ENCODE results near the gene DAPK1.

Gene DAPK1

DNA sequence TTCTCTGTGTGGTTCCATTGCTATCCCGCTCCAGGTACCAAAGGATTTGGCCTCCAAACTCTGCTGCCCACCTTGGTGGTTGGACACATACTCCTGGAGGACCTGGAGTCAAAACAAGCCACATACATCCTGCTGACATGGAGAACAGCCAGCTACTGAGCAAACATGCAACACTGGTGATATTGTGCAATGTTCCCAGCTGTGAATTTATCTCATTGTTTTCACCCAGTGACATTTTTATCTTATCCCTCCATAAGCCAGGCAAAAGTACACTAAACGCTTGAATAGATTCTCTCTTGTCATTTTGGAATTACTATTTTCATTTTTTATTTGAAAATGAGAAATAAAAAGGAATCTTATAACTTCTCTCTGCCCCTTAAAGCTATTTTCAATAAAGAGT, 217.2 kb downstream of the DAPK1 start:
- DNase-seq, result no peak
- H3K4me1 ChIP-seq (ENCODE audit: insufficient read depth, low read length), result no peaks in the 10 kb centered on the region
- H3K4me2 ChIP-seq (ENCODE audit: insufficient read depth, low read length), result no peak overlapping the region
- H3K9me3 ChIP-seq (ENCODE audit: insufficient read depth, low read length, severe bottlenecking), result no peaks in the 10 kb centered on the region
- H3K4me3 ChIP-seq (ENCODE audit: low read depth in 1 of 2, low read length in 2 of 2), result no peak overlapping the region
- no peaks in the 10 kb centered on the region for H3K36me3 ChIP-seq (ENCODE audit: insufficient read depth, low read length)
- no peak overlapping the region for H3K27ac ChIP-seq (ENCODE audit: low read length)
- no peak overlapping the region for H2AFZ ChIP-seq (ENCODE audit: low read depth, low read length)
- no peaks in the 10 kb centered on the region for H3K79me2 ChIP-seq (ENCODE audit: insufficient read depth, low read length)
- H3K27me3 ChIP-seq (ENCODE audit: insufficient read depth, low read length, poor library complexity), result no peaks in the 10 kb centered on the region
- TF ChIP-seq EZH2 (IDR thresholded peaks at IDR 0.05; ENCODE audit: borderline replicate concordance, low read depth, low read length, severe bottlenecking), result no peak
- TF ChIP-seq, protein P1, sequence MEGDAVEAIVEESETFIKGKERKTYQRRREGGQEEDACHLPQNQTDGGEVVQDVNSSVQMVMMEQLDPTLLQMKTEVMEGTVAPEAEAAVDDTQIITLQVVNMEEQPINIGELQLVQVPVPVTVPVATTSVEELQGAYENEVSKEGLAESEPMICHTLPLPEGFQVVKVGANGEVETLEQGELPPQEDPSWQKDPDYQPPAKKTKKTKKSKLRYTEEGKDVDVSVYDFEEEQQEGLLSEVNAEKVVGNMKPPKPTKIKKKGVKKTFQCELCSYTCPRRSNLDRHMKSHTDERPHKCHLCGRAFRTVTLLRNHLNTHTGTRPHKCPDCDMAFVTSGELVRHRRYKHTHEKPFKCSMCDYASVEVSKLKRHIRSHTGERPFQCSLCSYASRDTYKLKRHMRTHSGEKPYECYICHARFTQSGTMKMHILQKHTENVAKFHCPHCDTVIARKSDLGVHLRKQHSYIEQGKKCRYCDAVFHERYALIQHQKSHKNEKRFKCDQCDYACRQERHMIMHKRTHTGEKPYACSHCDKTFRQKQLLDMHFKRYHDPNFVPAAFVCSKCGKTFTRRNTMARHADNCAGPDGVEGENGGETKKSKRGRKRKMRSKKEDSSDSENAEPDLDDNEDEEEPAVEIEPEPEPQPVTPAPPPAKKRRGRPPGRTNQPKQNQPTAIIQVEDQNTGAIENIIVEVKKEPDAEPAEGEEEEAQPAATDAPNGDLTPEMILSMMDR (IDR thresholded peaks at IDR 0.05; ENCODE audit: borderline replicate concordance, extremely low read depth, low read length, poor library complexity, severe bottlenecking), result no peak
- no peak overlapping the region for H3K9ac ChIP-seq (ENCODE audit: low read depth, low read length)
- no peaks in the 10 kb centered on the region for H4K20me1 ChIP-seq (ENCODE audit: insufficient read depth, low read length)
- no peak for ATAC-seq (ENCODE audit: insufficient read depth, low read depth)

DNA sequence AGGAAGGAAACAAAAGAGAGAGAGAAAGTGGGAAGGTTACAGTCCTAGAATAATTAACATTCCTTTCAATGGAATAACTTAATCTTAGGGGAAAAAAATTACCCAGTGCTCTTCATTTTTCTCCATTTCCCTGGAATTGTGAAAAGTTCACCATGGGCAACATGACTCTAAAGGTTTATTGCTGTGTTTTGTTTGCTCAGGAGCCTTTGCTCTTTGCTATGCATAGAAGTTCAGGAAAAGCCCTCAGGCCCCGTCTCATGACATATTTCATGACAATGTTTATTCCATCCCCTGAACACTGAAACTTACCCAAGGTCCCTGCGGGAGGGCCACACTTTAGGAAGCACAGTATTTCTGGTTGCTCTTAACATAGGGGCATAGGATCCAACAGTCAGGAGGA, 218.5 kb downstream of the DAPK1 start:
- no peak overlapping the region for H2AFZ ChIP-seq (ENCODE audit: low read depth, low read length)
- H3K4me1 ChIP-seq (ENCODE audit: insufficient read depth, low read length), result no peaks in the 10 kb centered on the region
- no peak overlapping the region for H3K9ac ChIP-seq (ENCODE audit: low read depth, low read length)
- H3K27ac ChIP-seq (ENCODE audit: low read length), result no peak overlapping the region
- no peak overlapping the region for H3K4me2 ChIP-seq (ENCODE audit: insufficient read depth, low read length)
- no peaks in the 10 kb centered on the region for H4K20me1 ChIP-seq (ENCODE audit: insufficient read depth, low read length)
- H3K36me3 ChIP-seq (ENCODE audit: insufficient read depth, low read length), result no peaks in the 10 kb centered on the region
- TF ChIP-seq, protein P1 (IDR thresholded peaks at IDR 0.05; ENCODE audit: borderline replicate concordance, extremely low read depth, low read length, poor library complexity, severe bottlenecking), result no peak
- DNase-seq (no peak), ATAC-seq (ENCODE audit: insufficient read depth, low read depth) (no peak)
- H3K4me3 ChIP-seq (ENCODE audit: low read depth in 1 of 2, low read length in 2 of 2), result no peak overlapping the region
- H3K9me3 ChIP-seq (ENCODE audit: insufficient read depth, low read length, severe bottlenecking), result no peaks in the 10 kb centered on the region
- no peaks in the 10 kb centered on the region for H3K27me3 ChIP-seq (ENCODE audit: insufficient read depth, low read length, poor library complexity)
- no peaks in the 10 kb centered on the region for H3K79me2 ChIP-seq (ENCODE audit: insufficient read depth, low read length)

DNA sequence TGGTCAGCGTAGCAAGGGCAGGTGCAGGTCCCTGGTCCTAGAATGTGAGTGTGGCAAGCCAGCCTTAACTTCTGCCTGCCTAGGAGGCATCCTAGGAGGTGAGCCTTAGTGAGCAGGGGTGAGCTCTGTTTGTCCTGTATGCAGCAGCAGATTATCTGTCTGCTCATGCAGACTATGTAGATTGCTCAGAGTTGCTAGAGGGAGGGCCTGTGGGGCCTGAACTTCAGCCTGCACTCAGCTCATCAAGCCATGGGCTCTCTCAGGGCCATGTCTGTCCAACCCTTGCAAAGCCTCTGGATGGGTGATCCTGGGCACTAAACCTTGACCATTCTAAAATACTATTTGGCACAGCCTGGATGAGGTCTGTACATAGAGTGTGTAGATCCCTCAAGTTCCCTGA, 219.8 kb downstream of the DAPK1 start:
- no peak overlapping the region for H3K4me3 ChIP-seq (ENCODE audit: low read depth in 1 of 2, low read length in 2 of 2)
- no peak for TF ChIP-seq EZH2 (IDR thresholded peaks at IDR 0.05; ENCODE audit: borderline replicate concordance, low read depth, low read length, severe bottlenecking)
- TF ChIP-seq, protein P1 (IDR thresholded peaks at IDR 0.05; ENCODE audit: borderline replicate concordance, extremely low read depth, low read length, poor library complexity, severe bottlenecking), result no peak
- DNase-seq, result no peak
- no peak overlapping the region for H3K9ac ChIP-seq (ENCODE audit: low read depth, low read length)
- no peaks in the 10 kb centered on the region for H4K20me1 ChIP-seq (ENCODE audit: insufficient read depth, low read length)
- no peaks in the 10 kb centered on the region for H3K4me1 ChIP-seq (ENCODE audit: insufficient read depth, low read length)
- no peaks in the 10 kb centered on the region for H3K27me3 ChIP-seq (ENCODE audit: insufficient read depth, low read length, poor library complexity)
- no peak for ATAC-seq (ENCODE audit: insufficient read depth, low read depth)
- H3K36me3 ChIP-seq (ENCODE audit: insufficient read depth, low read length), result no peaks in the 10 kb centered on the region
- H3K4me2 ChIP-seq (ENCODE audit: insufficient read depth, low read length), result no peak overlapping the region
- no peak overlapping the region for H3K27ac ChIP-seq (ENCODE audit: low read length)
- H2AFZ ChIP-seq (ENCODE audit: low read depth, low read length), result no peak overlapping the region
- H3K9me3 ChIP-seq (ENCODE audit: insufficient read depth, low read length, severe bottlenecking), result no peaks in the 10 kb centered on the region
- H3K79me2 ChIP-seq (ENCODE audit: insufficient read depth, low read length), result no peaks in the 10 kb centered on the region

DNA sequence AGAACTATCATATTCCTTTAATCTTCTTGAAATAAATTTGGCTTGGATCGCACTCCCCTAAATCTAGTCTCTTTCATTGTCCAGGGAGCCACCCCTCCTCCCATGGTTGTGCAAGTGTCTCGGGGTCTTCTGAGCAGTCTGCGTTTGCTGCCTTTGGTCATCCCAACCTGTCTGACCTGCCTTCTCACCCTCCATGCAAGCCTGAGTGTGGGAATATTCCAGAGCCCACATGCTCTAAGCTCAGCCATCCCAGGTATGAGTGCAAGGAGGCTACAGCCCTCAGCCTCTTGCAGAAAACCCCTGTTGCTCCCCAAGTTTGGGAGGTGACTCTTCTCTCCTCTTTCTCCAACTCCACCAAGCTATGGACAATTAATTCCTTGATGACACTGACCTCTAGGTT, 220.6 kb downstream of the DAPK1 start:
- H3K27me3 ChIP-seq (ENCODE audit: insufficient read depth, low read length, poor library complexity), result no peaks in the 10 kb centered on the region
- ATAC-seq (ENCODE audit: insufficient read depth, low read depth), result no peak
- H3K27ac ChIP-seq (ENCODE audit: low read length), result no peak overlapping the region
- H3K4me3 ChIP-seq (ENCODE audit: low read depth in 1 of 2, low read length in 2 of 2), result no peak overlapping the region
- no peak overlapping the region for H3K4me2 ChIP-seq (ENCODE audit: insufficient read depth, low read length)
- H3K9ac ChIP-seq (ENCODE audit: low read depth, low read length), result no peak overlapping the region
- TF ChIP-seq, protein P1 (IDR thresholded peaks at IDR 0.05; ENCODE audit: borderline replicate concordance, extremely low read depth, low read length, poor library complexity, severe bottlenecking), result no peak
- no peaks in the 10 kb centered on the region for H3K79me2 ChIP-seq (ENCODE audit: insufficient read depth, low read length)
- H3K9me3 ChIP-seq (ENCODE audit: insufficient read depth, low read length, severe bottlenecking), result no peaks in the 10 kb centered on the region
- H4K20me1 ChIP-seq (ENCODE audit: insufficient read depth, low read length), result no peaks in the 10 kb centered on the region
- no peak overlapping the region for H2AFZ ChIP-seq (ENCODE audit: low read depth, low read length)
- no peaks in the 10 kb centered on the region for H3K36me3 ChIP-seq (ENCODE audit: insufficient read depth, low read length)
- no peak for DNase-seq
- no peaks in the 10 kb centered on the region for H3K4me1 ChIP-seq (ENCODE audit: insufficient read depth, low read length)

All from DND-41 (cell line).